Measurements from ENCODE around the gene MED12L. TPM values are rescaled to one million over a fixed set of nuclear protein-coding genes. Genes with fewer than 3 reads are reported as not detected.

The MED12L gene
- total RNA-seq, 1 donor from 2014 or later: 1.4 TPM

DNA sequence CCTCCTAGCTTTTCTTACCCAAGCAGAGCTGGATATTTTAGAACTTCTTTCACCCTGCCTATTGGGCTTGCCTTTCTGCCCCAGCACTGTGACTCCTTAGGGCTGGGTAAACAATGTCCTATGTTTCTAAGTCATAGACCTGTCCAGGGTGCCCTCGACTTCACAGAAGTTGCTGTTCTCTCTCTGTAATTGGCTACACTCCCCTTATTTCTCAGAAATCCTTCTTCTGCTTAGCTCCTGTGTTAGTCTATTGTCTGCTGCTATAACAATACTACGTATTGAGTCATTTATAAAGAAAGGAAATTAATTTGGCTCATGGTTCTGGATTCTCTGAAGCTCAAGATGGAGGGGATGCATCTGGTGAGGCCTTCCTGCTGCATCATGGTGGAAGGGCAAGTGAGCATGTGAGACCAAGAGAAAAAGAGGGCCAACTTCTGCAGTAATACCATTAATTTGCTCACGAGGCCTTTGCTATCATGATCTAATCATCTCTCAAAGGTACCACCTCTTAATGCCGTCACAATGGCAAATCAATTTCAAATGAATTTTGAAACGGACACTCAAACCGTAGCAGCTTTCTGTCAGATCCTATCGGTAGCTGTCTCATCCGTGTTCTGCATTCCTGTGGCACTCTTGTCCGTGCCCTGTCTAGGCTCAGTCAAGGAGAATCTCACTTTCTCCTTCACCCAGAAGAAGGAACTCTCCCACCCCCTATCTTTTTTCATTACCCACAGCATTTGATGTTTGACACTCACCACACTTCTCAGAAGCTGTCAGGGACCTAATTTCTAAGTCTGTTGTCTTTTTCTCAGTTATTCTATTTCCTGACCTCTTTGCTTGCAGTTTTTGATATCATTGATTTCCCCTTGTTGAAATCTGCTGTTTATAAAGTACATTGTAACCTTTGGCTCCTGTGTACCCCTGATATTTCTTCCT lies 139.8 kb downstream of the MED12L start:
- no peaks in the 10 kb centered on the region for H3K36me3 Mint-ChIP-seq (ENCODE audit: unreplicated experiment)
- peaks cover 11% of the 10 kb centered on the region for H3K9me3 Mint-ChIP-seq (ENCODE audit: unreplicated experiment)
- TF ChIP-seq, protein P1, sequence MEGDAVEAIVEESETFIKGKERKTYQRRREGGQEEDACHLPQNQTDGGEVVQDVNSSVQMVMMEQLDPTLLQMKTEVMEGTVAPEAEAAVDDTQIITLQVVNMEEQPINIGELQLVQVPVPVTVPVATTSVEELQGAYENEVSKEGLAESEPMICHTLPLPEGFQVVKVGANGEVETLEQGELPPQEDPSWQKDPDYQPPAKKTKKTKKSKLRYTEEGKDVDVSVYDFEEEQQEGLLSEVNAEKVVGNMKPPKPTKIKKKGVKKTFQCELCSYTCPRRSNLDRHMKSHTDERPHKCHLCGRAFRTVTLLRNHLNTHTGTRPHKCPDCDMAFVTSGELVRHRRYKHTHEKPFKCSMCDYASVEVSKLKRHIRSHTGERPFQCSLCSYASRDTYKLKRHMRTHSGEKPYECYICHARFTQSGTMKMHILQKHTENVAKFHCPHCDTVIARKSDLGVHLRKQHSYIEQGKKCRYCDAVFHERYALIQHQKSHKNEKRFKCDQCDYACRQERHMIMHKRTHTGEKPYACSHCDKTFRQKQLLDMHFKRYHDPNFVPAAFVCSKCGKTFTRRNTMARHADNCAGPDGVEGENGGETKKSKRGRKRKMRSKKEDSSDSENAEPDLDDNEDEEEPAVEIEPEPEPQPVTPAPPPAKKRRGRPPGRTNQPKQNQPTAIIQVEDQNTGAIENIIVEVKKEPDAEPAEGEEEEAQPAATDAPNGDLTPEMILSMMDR (IDR thresholded peaks at IDR 0.05): no peak
- no peak overlapping the region for H3K4me3 Mint-ChIP-seq (ENCODE audit: unreplicated experiment)
- no peak overlapping the region for H3K27ac Mint-ChIP-seq (ENCODE audit: unreplicated experiment)
- peaks cover 34% of the 10 kb centered on the region for H3K4me1 Mint-ChIP-seq (ENCODE audit: unreplicated experiment)
- no peak for DNase-seq (ENCODE audit: extremely low spot score, unreplicated experiment)
- no peaks in the 10 kb centered on the region for H3K27me3 Mint-ChIP-seq (ENCODE audit: unreplicated experiment)

DNA sequence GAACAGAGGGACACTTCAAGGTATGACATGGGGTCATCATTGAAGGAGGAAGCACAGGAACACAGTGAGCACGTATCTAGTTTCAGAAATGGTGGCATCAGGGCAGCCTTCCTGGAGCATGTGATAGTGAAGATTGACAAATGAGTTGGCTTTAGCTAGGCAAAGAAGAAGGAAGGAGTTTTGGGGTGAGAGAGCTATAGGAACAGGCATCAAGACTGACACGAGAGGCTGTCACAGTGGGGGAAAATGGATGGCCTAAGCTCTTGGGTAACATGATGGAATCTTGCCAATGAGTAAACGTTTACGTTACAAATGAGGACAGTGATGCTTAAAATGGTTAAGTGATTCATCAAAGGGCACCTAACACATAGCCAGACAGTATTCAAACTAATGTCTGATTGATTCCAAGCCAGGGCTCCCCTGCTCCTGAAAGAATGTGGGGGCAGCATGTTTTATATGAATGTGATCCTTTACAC lies 140.7 kb downstream of the MED12L start:
- Mint-ChIP-seq H3K27me3 (ENCODE audit: unreplicated experiment) (no peaks in the 10 kb centered on the region), H3K27ac (ENCODE audit: unreplicated experiment) (peak overlapping the region; percentile 12), H3K9me3 (ENCODE audit: unreplicated experiment) (peaks cover 7% of the 10 kb centered on the region), H3K4me1 (ENCODE audit: unreplicated experiment) (peaks cover 36% of the 10 kb centered on the region), H3K4me3 (ENCODE audit: unreplicated experiment) (no peak overlapping the region), H3K36me3 (ENCODE audit: unreplicated experiment) (no peaks in the 10 kb centered on the region)
- TF ChIP-seq, protein P1 (IDR thresholded peaks at IDR 0.05): no peak
- no peak for DNase-seq (ENCODE audit: extremely low spot score, unreplicated experiment)

DNA sequence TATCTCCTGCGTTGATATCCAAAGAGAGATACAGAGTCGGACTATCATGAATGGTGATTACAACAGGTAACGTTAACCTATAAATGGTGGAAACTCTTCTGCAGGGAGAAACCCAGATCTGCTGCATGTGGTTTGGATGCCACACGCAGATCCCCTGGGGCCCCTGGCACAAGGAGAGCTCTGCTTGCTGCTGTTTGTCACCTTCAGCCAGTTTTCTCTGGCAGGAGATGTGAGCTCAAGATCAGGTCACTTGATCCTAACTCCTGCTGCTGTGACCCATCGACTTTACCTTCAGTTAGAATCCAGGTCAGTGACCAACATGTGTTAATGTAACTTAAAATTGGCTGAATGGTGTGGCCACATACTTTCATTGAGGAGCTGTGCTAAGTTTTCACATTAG lies 141.4 kb downstream of the MED12L start:
- Mint-ChIP-seq H3K4me1 (ENCODE audit: unreplicated experiment) (peaks cover 36% of the 10 kb centered on the region), H3K27me3 (ENCODE audit: unreplicated experiment) (no peaks in the 10 kb centered on the region), H3K27ac (ENCODE audit: unreplicated experiment) (no peak overlapping the region), H3K9me3 (ENCODE audit: unreplicated experiment) (peaks cover 7% of the 10 kb centered on the region), H3K4me3 (ENCODE audit: unreplicated experiment) (no peak overlapping the region), H3K36me3 (ENCODE audit: unreplicated experiment) (no peaks in the 10 kb centered on the region)
- DNase-seq (ENCODE audit: extremely low spot score, unreplicated experiment): no peak
- TF ChIP-seq, protein P1 (IDR thresholded peaks at IDR 0.05): no peak

DNA sequence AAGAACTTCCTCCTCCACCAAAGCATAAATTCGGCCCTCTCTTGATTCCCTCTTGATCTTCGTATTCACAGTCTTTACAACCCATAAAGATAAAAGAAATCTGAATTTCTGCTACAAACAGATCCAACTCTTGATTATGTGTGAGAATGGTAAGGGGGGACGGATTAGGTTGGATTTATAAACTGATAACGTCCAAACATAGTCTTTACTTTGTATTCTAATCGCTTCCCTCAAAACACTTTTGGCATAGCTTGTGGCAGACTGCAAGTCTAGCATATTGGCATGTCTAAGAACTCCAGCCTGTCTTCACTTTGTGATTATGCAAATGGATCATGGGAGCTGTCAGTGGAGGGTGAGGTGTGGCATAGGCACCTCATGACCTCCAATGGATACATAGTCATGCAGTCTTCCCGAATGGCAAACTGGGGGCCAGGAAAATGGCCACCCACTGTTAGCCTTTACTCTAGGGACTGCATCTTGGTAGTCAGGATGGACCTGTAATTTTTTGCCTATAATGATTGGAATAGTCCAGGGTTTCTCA lies 141.9 kb downstream of the MED12L start:
- Mint-ChIP-seq H3K27ac (ENCODE audit: unreplicated experiment) (no peak overlapping the region), H3K4me3 (ENCODE audit: unreplicated experiment) (no peak overlapping the region), H3K36me3 (ENCODE audit: unreplicated experiment) (no peaks in the 10 kb centered on the region), H3K27me3 (ENCODE audit: unreplicated experiment) (no peaks in the 10 kb centered on the region), H3K9me3 (ENCODE audit: unreplicated experiment) (peaks cover 3% of the 10 kb centered on the region), H3K4me1 (ENCODE audit: unreplicated experiment) (peaks cover 36% of the 10 kb centered on the region)
- TF ChIP-seq, protein P1 (IDR thresholded peaks at IDR 0.05): no peak
- DNase-seq (ENCODE audit: extremely low spot score, unreplicated experiment): no peak
